GM21786 (cell line): ENCODE measurements around the gene MLXIPL.
"Not testable (repeated sequence)": the region's sequence is repeated elsewhere in the genome, so short reads cannot be mapped to it uniquely, and the experiment has no call there.

ENCODE experiments used
- ATAC-seq: cut with Tn5 transposase; IDR thresholded peaks from one replicate; pipeline ENCODE4 v1.9.1; 2021; ENCODE audit not compliant: unreplicated experiment

The MLXIPL gene

DNA sequence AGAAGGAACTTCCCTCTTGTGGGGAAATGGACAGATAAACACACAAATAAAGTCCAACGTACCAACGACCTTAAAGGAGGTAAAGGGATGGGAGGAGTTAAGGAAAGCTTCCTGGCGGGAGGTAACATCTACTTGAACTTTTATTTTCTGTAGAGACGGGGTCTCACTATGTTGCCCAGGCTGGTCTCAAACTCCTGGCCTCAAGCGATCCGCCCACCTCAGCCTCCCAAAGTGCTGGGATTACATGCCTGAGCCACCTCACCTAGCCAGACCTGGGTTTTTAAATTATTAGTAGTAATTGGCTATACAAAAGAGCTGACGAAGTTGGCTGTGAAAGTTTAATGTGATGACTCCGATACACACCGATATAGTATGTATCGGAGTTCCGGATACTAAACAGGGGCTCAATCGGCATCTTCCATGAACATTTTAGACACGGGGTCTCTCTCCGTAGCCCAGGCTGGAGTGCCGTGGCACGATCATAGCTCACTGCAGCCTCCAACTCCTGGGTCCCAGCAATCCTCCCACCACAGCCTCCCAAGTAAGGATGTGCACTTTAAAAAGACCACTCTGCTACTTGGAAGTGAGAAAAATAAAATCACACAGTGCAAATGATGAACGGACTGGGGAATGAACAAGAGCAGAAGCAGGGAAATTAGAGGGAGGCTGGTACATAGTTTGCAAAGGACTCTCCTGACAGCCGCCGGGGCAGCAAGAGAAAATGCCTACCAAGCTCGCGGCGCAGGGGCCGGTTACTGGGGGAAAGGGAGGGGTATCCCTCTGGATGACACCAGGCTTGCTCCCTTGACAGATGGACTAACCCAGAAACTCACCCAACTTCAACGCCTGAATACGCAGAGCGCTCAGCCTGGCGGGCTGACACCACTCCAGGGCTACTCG lies 67.9 kb downstream of the MLXIPL start:
- ATAC-seq, result no peak

DNA sequence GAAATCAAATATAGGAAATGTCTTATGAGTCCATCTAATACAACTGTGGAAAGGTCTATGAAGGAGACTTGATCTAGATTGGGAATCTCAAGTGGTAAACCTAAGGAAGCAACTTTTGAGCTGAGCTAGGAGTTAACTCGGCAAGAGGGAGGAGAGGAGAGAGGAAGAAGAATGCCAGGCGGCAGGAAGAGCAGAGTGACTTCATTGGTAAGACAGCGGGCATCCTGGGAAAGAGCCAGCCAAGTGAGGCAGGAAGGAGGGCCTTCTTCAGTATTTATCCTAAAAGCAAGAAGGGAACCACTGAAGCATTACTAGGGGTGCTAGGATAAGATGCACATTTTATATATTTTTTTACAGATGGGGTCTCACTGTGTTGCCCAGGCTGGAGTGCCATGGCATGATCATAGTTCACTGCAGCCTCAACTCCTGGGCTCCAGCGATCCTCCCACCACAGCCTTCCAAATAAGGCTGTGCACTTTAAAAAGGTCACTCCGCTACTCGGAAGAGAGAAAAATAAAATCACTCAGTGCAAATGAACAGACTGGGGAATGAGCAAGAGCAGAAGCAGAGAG lies 68.8 kb downstream of the MLXIPL start:
- no peak for ATAC-seq

DNA sequence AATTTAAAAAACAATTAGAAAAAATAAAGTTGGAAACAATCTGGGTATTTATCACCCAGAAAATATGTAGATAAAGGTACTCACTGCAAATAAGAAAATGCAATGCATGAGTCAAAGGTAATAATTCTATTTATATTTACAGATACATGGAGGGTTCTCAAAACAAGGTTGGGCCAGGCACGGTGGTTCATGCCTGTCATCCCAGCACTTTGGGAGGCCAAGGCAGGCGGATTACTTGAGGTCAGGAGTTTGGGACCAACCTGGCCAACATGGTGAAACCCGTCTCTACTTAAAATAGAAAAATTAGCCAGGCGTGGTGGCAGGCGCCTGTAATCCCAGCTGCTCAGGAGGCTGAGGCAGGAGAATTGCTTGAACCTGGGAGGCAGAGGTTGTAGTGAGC lies 74.2 kb downstream of the MLXIPL start:
- ATAC-seq, result not testable (repeated sequence)

DNA sequence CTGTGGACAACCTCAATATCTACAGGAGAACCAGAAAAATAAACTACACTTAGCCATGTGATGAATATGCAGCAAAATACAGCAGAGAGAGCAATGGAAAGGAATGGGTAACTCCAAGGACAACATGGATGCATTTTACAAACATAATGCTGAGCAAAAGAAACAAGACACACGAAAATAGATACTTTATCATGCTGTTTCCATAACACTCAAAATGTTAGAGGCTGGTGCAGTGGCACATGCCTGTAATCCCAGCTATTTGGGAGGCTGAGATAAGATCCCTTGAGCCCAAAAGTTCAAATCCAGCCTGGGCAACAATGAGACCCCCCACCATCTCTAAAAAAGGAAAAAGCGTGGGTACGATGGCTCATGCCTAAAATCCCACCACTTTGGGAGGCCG lies 75.1 kb downstream of the MLXIPL start:
- no peak for ATAC-seq

DNA sequence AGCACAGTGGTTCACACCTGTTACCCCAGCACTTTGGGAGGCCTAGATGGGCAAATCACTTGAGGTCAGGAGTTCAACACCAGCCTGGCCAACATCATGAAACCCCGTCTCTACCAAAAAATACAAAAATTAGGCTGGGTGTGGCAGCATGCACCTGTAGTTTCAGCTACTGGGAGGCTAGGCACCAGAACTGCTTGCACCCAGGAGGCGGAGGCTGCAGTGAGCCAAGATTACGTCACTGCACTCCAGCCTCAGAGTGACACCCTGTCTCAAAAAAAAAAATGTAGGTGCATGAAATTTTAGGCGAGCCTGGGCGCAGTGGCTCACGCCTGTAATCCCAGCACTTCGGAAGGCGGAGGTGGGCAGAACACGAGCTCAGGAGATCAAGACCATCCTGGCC lies 76.5 kb downstream of the MLXIPL start:
- no peak for ATAC-seq

DNA sequence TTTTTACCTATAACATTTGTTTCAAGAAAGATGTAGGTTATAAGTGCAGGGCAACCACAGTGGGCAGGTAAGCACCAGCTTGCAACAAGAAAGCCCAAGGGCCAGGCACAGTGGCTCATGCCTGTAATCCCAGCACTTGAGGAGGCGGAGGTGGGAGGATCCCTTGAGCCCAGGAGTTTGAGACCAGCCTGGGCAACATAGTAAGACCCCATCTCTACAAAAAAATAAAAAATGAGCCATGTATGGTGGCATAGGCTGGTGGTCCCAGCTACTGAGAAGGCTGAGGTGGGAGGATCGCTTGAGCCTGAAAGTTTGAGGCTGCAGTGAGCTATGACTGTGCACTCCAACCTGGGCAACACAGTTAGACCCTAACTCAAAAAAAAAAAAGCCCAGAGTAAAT lies 79.6 kb downstream of the MLXIPL start:
- no peak for ATAC-seq
